ENCODE results near the gene C1orf52. TPM values are rescaled to one million over a fixed set of nuclear protein-coding genes. Genes with fewer than 3 reads are reported as not detected.

C1orf52 gene
- total RNA-seq = 9.4 and 17.5 TPM in 2 replicates

GRCh38 chr1:85259118-85259911, at the start of gene C1orf52:
C1orf52 (minus strand) TSS chr1:85259662; CDS start chr1:85259633, 29 bp downstream.
- peak; percentile 94 to 95 for DNase-seq (ENCODE audit: low read depth in 2 of 2)

DNA sequence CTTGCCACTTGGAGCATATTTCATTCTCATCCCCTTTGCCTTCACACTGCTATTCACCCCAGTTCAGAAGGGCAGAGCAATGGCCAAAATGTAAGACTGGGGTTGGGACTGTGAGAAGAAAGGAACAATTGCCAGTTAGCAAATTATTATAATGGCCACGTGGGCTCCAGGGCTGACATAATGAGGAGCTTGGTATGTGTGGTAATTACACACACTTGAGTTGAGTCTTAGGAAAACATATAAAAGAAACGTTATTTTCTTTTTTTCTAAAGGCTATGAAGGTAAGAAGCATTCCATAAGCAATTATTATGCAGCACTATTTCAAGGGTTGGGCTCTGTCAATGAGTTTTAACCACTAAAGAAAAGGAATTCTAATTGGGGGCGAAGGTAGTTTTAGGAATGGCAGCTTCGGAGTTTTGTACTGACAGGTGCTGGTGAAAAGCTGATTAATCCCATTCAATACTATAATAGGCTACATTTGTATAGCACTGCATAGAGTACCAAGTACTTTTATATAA, 49.4 kb upstream of the C1orf52 start:
- DNase-seq (ENCODE audit: low read depth in 2 of 2) = no peak

- peak; percentile 92 to 94 for DNase-seq (ENCODE audit: low read depth in 2 of 2)
Measured at GRCh38 chr1:85307987-85308832, 48.7 kb upstream of the C1orf52 start.

DNA sequence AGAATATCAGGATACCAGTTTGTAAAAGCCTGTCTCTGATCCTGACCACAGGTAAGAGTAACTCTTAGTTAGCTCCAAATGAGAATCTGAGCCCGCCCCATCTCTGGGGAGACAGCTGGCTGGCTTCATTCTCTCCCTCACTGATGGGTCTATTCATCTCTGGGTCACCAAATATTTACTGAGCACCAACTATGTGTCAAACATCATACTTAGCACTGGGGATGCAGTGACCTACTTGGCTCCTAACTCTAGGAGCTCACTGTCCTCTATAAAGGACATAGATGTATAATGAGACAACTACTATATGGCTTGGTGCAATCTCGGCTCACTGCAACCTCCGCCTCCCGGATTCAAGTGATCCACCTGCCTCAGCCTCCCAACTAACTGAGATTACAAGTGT, 46.8 kb upstream of the C1orf52 start:
- DNase-seq (ENCODE audit: low read depth in 2 of 2) = no peak

DNA sequence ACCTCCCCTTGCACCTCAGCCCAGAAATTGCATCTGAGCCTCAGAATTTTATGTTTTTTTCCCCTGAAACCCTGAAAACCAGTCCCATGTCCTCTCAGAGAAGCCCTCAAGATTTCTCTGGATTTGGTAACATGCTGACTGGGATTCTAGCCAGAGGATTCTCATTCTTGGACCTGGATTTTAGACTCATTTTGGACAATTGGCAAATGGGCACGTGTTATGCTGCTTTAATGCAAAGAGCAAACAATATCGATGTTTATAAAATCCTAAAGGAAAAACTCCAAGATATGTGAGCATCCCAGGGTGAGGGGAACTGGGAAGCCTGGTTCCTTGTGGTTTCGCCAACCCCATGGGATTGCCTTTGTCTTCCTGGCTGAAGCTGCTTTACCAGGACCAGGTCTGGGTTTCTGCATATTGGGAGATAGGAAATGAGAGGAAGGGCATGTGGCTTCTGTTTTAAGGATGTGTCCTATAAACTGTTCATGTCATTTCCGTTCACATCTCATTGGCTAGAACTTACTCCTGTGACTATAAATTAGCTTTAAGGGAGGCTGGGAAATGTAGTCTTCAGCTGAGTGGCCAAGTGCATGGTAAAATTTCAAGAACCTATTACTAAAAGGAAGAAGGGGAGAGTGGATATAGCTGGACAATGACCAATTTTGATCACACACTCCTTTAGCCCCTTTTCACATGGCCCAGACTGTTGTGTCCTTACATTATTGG, 44.1 kb upstream of the C1orf52 start:
- DNase-seq (ENCODE audit: low read depth in 2 of 2) = no peak

DNA sequence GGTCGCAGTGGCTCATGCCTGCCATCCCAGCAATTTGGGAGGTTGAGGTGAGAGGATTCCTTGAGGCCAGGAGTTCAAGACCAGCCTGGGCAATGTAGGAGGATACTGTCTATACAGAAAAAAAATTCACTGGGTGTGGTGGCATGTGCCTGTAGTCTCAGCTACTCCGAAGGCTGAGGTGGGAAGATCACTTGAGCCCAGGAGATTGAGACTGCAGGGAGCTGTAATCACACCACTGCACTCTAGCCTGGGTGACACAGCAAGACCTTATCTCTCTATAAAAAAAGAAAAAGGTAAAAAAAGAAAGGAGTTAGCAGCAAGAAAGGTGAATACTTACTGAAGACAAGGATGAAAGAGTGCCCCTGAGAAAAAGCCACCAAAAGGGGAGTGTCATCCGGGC, 40.7 kb upstream of the C1orf52 start:
- no peak for DNase-seq (ENCODE audit: low read depth in 2 of 2)

DNA sequence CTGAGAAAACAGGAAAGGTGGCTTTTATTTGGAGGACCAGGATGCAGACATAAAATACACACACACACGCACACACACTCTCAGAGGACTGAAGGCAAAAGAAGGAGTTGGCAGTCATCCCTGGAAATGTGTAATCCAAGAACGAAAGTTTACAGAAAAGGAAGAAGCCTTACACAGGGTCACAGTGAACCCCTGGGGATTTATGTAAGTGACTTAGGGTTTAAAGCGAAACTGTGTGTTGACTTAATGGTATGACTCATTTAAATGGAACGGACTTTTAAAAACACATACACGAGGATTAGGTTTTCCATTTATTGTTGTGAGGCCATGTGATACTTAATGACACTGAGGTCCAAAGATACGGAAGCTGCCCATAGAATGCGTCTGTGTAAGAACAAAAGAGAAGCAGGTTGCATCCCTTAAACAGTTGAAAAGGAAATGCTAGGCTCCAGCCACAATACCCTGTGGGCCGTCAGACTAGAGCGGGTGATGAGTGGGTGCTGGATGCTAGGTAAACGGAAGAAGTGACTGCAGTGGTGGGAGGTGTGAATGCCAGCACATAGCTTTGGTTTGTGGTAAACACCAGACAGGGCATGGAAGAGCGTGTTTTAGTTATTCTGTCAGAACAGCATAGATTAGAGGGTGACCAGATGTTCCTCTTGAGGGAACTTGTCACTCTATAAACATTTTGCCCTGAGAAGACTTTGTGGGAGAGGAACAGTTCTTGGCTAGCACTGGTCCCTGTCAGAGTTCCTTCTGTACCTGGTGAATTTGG, 38.6 kb upstream of the C1orf52 start:
- peak; percentile 99 to 100 for DNase-seq (ENCODE audit: low read depth in 2 of 2)

DNA sequence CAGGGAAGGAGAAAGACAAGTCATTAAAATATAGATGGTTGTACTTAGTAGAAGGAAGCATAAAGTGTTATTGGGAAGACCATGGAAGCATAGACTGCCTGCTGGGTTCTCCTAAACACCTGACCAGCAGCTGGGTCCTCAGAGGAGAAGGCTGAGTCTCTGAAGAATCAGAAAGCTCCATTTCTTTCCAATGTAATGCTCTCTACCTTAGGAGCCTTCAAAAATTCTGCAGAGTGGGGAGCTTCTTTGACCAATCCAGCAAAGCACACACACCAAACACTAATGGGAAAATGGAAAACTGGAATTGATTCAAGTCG, 38.0 kb upstream of the C1orf52 start:
- no peak for DNase-seq (ENCODE audit: low read depth in 2 of 2)

DNA sequence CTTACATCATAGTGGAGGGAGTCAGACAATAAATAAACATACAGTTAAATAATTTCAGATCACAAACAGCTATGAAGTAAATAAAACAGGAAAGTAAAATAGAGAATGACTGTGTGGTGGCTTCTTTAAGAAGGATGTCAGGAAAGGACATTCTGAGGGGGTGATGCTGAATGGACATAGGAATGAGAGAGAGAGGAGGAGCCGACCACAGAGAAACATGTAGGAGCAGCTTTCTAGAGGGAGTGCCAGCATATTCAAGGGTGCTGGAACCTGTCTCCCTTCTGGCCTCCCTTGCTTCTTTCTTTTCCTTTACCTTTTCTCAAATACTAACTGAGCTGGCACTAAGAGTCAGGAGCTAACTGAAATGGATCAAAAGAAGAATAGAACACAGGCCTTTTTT, 37.5 kb upstream of the C1orf52 start:
- no peak for DNase-seq (ENCODE audit: low read depth in 2 of 2)

DNA sequence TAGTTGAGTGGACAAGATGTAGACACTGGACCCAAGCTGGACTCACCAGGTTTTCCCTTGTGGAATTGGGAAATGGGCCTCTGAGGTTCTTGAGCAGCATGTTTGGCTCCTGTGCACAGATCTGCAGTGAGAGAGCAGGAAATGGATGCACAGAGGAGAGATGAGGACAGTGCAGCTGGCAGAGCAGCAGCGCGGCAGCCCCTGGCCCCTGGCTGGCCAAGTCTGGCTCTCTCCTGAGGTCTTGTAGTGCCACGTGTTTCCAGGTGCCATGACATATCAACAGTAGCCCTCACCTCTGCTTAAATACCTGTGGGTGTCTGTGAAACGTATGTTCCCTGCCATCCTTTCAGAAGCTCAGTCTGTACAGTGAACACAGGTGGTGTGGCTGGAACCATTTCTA, 36.2 kb upstream of the C1orf52 start:
- DNase-seq (ENCODE audit: low read depth in 2 of 2) = peak; percentile 35 to 50

DNA sequence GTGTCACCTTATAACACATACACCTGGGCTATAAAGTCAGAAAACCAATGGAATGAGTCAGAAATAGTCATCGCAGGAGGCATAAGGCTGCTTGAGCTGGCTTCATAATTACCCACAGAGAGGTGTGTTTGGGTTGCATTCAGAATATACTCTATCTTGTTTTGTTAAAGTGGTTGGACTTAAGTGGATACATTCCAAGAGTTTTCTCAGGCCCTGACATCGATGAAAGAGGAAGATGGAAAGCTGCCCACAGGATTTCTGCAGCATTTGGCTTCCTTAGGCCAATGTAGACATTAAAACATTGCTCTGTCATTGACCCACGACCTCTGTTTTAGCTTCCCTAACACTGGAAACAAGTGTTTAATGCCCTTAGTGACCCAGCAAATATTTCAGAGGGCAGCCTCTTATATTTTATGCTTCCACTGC, 35.6 kb upstream of the C1orf52 start:
- DNase-seq (ENCODE audit: low read depth in 2 of 2) = peak; percentile 90 to 91

GRCh38 chr1:85290826-85291225, 31.4 kb upstream of the C1orf52 start:
- DNase-seq (ENCODE audit: low read depth in 2 of 2) = no peak

- DNase-seq (ENCODE audit: low read depth in 2 of 2) = no peak
Measured at GRCh38 chr1:85289848-85290335, 30.4 kb upstream of the C1orf52 start.

GRCh38 chr1:85289207-85289847, 29.9 kb upstream of the C1orf52 start:
- DNase-seq (ENCODE audit: low read depth in 2 of 2) = peak in 1 of 2 donors; percentile 89

GRCh38 chr1:85284202-85284601, 24.7 kb upstream of the C1orf52 start:
- no peak for DNase-seq (ENCODE audit: low read depth in 2 of 2)

DNA sequence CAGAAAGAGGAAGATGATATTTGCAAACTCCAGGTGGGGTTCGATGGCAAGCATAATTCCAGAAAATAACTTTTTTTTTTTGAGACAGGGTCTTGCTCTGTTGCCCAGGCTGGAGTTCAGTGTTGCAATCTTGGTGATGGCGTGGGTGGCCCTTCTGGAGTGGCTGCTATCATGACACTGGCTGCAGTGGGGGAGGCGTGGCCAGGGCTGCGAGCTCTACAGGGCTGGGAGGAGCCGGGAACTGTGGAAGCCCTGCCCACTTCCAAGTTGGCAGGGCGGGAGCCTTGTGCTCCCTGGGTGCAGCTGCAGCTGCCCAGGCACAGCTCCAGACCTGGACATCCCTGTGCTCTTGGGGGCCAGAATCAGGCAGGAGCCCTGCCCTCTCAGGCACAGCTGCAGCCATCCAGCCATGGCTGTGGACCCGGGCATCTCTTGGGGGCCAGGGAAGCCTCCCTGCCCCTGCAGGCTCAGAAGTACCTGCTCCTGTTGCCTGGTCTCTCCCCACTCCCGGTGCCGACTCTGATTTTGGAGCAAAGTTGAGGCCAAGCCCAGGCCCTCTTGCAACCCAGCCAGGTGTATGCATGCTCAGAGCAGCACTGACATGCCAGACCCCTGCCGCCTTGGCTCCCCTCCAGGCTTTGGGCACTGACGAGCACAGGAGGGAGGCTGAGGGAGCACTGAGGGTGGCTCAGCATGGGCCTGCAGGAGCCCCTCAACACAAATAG, 24.2 kb upstream of the C1orf52 start:
- peak in 1 of 2 donors; percentile 28 for DNase-seq (ENCODE audit: low read depth in 2 of 2)

- no peak for DNase-seq (ENCODE audit: low read depth in 2 of 2)
Measured at GRCh38 chr1:85282424-85282823, 23.0 kb upstream of the C1orf52 start.

GRCh38 chr1:85280636-85281035, 21.2 kb upstream of the C1orf52 start:
- DNase-seq (ENCODE audit: low read depth in 2 of 2) = no peak

DNA sequence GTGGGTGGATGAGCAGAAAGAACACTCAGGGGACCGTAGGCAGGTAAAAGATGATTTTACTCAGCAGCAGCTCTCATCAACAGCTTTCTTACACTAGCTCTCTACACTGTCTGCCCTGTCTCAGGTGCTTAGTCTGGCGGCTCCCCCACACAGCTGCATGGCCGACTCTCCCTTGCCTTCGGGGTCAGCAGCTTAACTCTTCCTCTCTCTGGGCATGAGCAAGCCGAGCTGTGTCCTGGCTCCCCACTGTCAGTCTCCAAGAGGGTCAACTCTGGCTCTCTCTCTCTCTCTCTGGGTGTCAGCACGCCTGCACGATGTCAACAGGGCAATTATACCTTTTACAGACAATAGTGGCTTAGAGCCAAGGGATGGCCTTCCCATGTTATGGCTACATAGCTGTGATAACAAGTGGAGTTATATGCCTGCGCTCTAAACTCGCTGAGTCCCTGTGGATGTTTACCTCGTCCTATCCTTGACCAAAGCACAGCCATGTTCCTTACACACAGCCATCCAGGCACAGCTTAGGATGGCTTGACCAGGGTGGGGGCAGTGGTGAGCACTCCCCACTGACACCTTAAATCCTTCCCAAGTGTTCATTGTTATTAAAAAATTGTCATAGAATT, 20.1 kb upstream of the C1orf52 start:
- peak; percentile 39 to 92 for DNase-seq (ENCODE audit: low read depth in 2 of 2)

Measured in lung microvascular endothelial cell (primary cell).